UCSD-AML1 (cell line): ENCODE data around the gene COPS4.
A peak's percentile ranks its signal among the peaks of the same experiment; 100 is the strongest.

ENCODE experiments used
- DNase-seq: peaks from one replicate; lab custom pipeline; 2025; ENCODE audit not compliant: unreplicated experiment; lab: John Stamatoyannopoulos, UW

Gene COPS4

GRCh38 chr4:83115656-83116285 is 80.8 kb downstream of the COPS4 start:
- DNase-seq, result no peak

- no peak for DNase-seq
Measured at GRCh38 chr4:83118869-83119268, 83.9 kb downstream of the COPS4 start.

- no peak for DNase-seq
Measured at GRCh38 chr4:83121246-83121645, 86.3 kb downstream of the COPS4 start.

- peak; percentile 44 for DNase-seq
Measured at GRCh38 chr4:83124111-83124780, 89.3 kb downstream of the COPS4 start.
